Measurements from ENCODE around the gene COMP.

COMP gene

GRCh38 chr19:18803550-18804138 lies 12.5 kb upstream of the COMP start:
- no peak for DNase-seq (ENCODE audit: low spot score)

- DNase-seq (ENCODE audit: low spot score) = no peak
Observed at GRCh38 chr19:18802354-18802753, 11.2 kb upstream of the COMP start.

- no peak for DNase-seq (ENCODE audit: low spot score)
Observed at GRCh38 chr19:18800636-18801035, 9.5 kb upstream of the COMP start.

GRCh38 chr19:18800079-18800478 lies 9.0 kb upstream of the COMP start:
- no peak for DNase-seq (ENCODE audit: low spot score)

GRCh38 chr19:18799389-18799970 lies 8.4 kb upstream of the COMP start:
- no peak for DNase-seq (ENCODE audit: low spot score)

GRCh38 chr19:18798384-18799352 lies 7.6 kb upstream of the COMP start:
- no peak for DNase-seq (ENCODE audit: low spot score)

- DNase-seq (ENCODE audit: low spot score) = no peak
Observed at GRCh38 chr19:18796239-18796638, 5.1 kb upstream of the COMP start.

- DNase-seq (ENCODE audit: low spot score) = no peak
Observed at GRCh38 chr19:18795540-18795939, 4.4 kb upstream of the COMP start.

GRCh38 chr19:18794692-18795091 lies 3.6 kb upstream of the COMP start:
- DNase-seq (ENCODE audit: low spot score) = no peak

- DNase-seq (ENCODE audit: low spot score) = no peak
Observed at GRCh38 chr19:18794029-18794313, 2.9 kb upstream of the COMP start.

- DNase-seq (ENCODE audit: low spot score) = no peak
Observed at GRCh38 chr19:18793144-18794028, 2.3 kb upstream of the COMP start.

GRCh38 chr19:18792661-18793060 lies 1.6 kb upstream of the COMP start:
- DNase-seq (ENCODE audit: low spot score) = no peak

- DNase-seq (ENCODE audit: low spot score) = no peak
Observed at GRCh38 chr19:18791315-18791678, 192 bp upstream of the COMP start.

GRCh38 chr19:18789883-18790565 lies 1.1 kb downstream of the COMP start:
- DNase-seq (ENCODE audit: low spot score) = peak; percentile 78

GRCh38 chr19:18789422-18789869 lies 1.7 kb downstream of the COMP start:
- DNase-seq (ENCODE audit: low spot score) = no peak

- DNase-seq (ENCODE audit: low spot score) = no peak
Observed at GRCh38 chr19:18788529-18789421, 2.3 kb downstream of the COMP start.

- peak; percentile 94 for DNase-seq (ENCODE audit: low spot score)
Observed at GRCh38 chr19:18785179-18786124, 5.7 kb downstream of the COMP start.

GRCh38 chr19:18784786-18785120 lies 6.4 kb downstream of the COMP start:
- no peak for DNase-seq (ENCODE audit: low spot score)

- DNase-seq (ENCODE audit: low spot score) = no peak
Observed at GRCh38 chr19:18783958-18784785, 6.9 kb downstream of the COMP start.
